ENCODE measurements around the gene SERGEF. TPM values are rescaled to one million over a fixed set of nuclear protein-coding genes. Genes with fewer than 3 reads are reported as not detected.

Gene SERGEF
- total and polyA plus RNA-seq, 2 of the 13 experiments (the other 11 are each of a cell fraction or from before 2014, with no cell fraction given), result 54.5 to 114 TPM

GRCh38 chr11:17779861-17780594 lies 232.8 kb downstream of the SERGEF start:
- Histone ChIP-seq H3K4me3 (replicated peaks in 1 of 3; ENCODE audit: insufficient read depth in 1 of 3, low read depth in 2 of 3, low read length in 3 of 3) (no peak overlapping the region), H4K20me1 (ENCODE audit: insufficient read depth, low read length) (no peaks in the 10 kb centered on the region), H3K9ac (ENCODE audit: insufficient read depth, low read depth, low read length) (no peak overlapping the region), H3K27ac (ENCODE audit: extremely low read length, insufficient read depth, low read length) (no peak overlapping the region), H3K27me3 (ENCODE audit: control insufficient read depth in 1 of 2, insufficient read depth in 2 of 2, low read length in 2 of 2) (peaks cover 0 to 1% of the 10 kb centered on the region in 2 experiments; a peak in 1 of 5 replicates), H3K79me2 (ENCODE audit: insufficient read depth, low read length) (no peaks in the 10 kb centered on the region), H3K4me1 (ENCODE audit: insufficient read depth, low read length) (peaks cover 5% of the 10 kb centered on the region; the same call in 1 of the 2 replicates), H2AFZ (ENCODE audit: low read length) (no peak overlapping the region), H3K4me2 (ENCODE audit: low read depth, low read length) (no peak overlapping the region), H3K36me3 (replicated peaks in 1 of 2; ENCODE audit: control insufficient read depth in 1 of 2, insufficient read depth in 2 of 2, low read length in 2 of 2) (no peaks in the 10 kb centered on the region; a peak in 2 of 5 replicates), H3K9me3 (ENCODE audit: low read length) (no peaks in the 10 kb centered on the region)
- ChIA-PET CTCF (ENCODE audit: low intra/inter-chr PET ratio, low total read pairs) (interaction anchor here (2.4 kb wide), 1 partner anchor 20 kb away, joined by 11 read pairs; no protein-coding TSS in a partner anchor), POLR2A (no interaction called here)
- no peak for DNase-seq (ENCODE audit: low spot score)
- no peak for FAIRE-seq
- ATAC-seq, result peak; percentile 78
- WGBS (ENCODE audit: low lambda C conversion rate), result 66% methylated on average over 8 of the region's 14 CpGs
- TF ChIP-seq STAG1 (CRISPR knock-in tag; IDR thresholded peaks at IDR 0.05) (peak; percentile 43), DRAP1 (CRISPR knock-in tag; IDR thresholded peaks at IDR 0.05) (no peak)
- TF ChIP-seq, protein P1, sequence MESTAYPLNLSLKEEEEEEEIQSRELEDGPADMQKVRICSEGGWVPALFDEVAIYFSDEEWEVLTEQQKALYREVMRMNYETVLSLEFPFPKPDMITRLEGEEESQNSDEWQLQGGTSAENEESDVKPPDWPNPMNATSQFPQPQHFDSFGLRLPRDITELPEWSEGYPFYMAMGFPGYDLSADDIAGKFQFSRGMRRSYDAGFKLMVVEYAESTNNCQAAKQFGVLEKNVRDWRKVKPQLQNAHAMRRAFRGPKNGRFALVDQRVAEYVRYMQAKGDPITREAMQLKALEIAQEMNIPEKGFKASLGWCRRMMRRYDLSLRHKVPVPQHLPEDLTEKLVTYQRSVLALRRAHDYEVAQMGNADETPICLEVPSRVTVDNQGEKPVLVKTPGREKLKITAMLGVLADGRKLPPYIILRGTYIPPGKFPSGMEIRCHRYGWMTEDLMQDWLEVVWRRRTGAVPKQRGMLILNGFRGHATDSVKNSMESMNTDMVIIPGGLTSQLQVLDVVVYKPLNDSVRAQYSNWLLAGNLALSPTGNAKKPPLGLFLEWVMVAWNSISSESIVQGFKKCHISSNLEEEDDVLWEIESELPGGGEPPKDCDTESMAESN (CRISPR knock-in tag; conservative IDR thresholded peaks at IDR 0.05), result no peak
- TF ChIP-seq, protein P2, sequence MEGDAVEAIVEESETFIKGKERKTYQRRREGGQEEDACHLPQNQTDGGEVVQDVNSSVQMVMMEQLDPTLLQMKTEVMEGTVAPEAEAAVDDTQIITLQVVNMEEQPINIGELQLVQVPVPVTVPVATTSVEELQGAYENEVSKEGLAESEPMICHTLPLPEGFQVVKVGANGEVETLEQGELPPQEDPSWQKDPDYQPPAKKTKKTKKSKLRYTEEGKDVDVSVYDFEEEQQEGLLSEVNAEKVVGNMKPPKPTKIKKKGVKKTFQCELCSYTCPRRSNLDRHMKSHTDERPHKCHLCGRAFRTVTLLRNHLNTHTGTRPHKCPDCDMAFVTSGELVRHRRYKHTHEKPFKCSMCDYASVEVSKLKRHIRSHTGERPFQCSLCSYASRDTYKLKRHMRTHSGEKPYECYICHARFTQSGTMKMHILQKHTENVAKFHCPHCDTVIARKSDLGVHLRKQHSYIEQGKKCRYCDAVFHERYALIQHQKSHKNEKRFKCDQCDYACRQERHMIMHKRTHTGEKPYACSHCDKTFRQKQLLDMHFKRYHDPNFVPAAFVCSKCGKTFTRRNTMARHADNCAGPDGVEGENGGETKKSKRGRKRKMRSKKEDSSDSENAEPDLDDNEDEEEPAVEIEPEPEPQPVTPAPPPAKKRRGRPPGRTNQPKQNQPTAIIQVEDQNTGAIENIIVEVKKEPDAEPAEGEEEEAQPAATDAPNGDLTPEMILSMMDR (CRISPR knock-in tag; IDR thresholded peaks at IDR 0.05), result peak; percentile 50
- TF ChIP-seq, protein P3, sequence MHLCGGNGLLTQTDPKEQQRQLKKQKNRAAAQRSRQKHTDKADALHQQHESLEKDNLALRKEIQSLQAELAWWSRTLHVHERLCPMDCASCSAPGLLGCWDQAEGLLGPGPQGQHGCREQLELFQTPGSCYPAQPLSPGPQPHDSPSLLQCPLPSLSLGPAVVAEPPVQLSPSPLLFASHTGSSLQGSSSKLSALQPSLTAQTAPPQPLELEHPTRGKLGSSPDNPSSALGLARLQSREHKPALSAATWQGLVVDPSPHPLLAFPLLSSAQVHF (CRISPR knock-in tag; IDR thresholded peaks at IDR 0.05), result no peak
- no TSS peak for BruUV-seq (replicated peaks)
- in situ Hi-C loops (cut with HindIII; ENCODE audit: extremely low pct_ligation_motif_present, low pct_unique_long_range_greater_than_20kb) (no loop called here), intact Hi-C loops (cut with micrococcal nuclease; ENCODE audit: unreplicated experiment) (no loop called here)
